Adrenal gland (tissue), 5 donors: ENCODE measurements around the gene DAB2IP.

Experiments used
- POLR2A ChIP-seq, 2 donors: fragments of 450-650 bp; IDR thresholded peaks; one replicate each; pipeline ENCODE4 v1.6.1; 2017; ENCODE audit warnings: antibody characterized with exemption in 2 of 2, mild to moderate bottlenecking in 2 of 2, moderate library complexity in 1 of 2
- TF ChIP-seq, protein P1 (sequence below), 6 experiments: fragments of 450-650 bp in 4 of 6; fragments of 200-600 bp in 2 of 6; sonication (generic) in 1 of 6; IDR thresholded peaks; 1 replicate in 5 of 6; 2 replicates in 1 of 6; pipeline versions ENCODE4 v1.5.1 to v1.8.0; 2016 to 2021; ENCODE audit warnings: antibody characterized with exemption in 6 of 6, mild to moderate bottlenecking in 2 of 6, moderate library complexity in 1 of 6
- donor health status: DM: no; HTN: no; CAD: no.

DNA sequence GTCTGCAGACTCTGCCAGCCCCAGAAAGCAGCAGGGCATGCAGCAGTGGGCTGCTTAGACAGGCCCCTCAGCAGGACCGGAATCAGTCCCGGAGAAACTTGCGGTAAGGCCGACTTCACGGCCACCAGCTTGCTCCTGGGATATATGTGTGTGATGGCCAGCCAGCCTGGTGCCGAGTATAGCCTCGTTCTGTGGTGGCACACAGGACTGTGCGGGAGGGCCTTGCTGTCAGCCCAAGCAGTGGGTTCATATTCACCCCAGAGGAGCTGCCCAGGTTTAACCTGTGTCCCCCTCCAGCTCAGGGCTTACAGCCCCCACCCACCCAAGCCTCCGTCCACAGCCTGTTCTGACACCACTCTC is 112.9 kb downstream of the DAB2IP start:
- TF ChIP-seq POLR2A (IDR thresholded peaks at IDR 0.05): no peak
- TF ChIP-seq, protein P1, sequence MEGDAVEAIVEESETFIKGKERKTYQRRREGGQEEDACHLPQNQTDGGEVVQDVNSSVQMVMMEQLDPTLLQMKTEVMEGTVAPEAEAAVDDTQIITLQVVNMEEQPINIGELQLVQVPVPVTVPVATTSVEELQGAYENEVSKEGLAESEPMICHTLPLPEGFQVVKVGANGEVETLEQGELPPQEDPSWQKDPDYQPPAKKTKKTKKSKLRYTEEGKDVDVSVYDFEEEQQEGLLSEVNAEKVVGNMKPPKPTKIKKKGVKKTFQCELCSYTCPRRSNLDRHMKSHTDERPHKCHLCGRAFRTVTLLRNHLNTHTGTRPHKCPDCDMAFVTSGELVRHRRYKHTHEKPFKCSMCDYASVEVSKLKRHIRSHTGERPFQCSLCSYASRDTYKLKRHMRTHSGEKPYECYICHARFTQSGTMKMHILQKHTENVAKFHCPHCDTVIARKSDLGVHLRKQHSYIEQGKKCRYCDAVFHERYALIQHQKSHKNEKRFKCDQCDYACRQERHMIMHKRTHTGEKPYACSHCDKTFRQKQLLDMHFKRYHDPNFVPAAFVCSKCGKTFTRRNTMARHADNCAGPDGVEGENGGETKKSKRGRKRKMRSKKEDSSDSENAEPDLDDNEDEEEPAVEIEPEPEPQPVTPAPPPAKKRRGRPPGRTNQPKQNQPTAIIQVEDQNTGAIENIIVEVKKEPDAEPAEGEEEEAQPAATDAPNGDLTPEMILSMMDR (IDR thresholded peaks at IDR 0.05): no peak
